ENCODE results near the gene MYL11. TPM values are rescaled to one million over a fixed set of nuclear protein-coding genes. Genes with fewer than 3 reads are reported as not detected.
A peak's percentile ranks its signal among the peaks of the same experiment; 100 is the strongest.

The MYL11 gene
- total RNA-seq, 3 donors from 2014 or later (not counting 1 experiment from before 2014, with no cell fraction given), result 2.9 to 8.0 (median 7.2) TPM

DNA sequence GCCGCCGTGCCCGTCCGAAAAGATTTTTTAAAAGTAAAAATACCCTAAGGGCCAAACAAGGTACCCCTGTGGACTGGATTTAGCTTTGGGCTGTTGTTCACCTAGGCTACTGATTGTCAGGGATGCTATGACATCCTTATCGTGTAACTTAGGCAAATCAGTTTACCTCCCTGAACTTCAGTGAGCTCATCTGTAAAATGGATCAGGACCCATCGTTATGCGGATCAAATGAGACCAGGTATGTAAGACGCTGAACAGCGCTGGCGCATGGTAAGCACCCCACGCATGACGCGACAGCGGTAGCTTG is 32.1 kb downstream of the MYL11 start:
- Mint-ChIP-seq H3K4me1 (peaks cover 16 to 17% of the 10 kb centered on the region in 2 donors), H3K27me3 (ENCODE audit: low read depth in 2 of 2) (peaks cover 0 to 3% of the 10 kb centered on the region in 2 donors), H3K36me3 (no peaks in the 10 kb centered on the region), H3K9me3 (no peaks in the 10 kb centered on the region), H3K27ac (peak overlapping the region; percentile 76 to 85), H3K4me3 (peak overlapping the region; percentile 94)
- no peak for TF ChIP-seq CTCF (IDR thresholded peaks at IDR 0.05)
- Histone ChIP-seq H3K27me3 (ENCODE audit: control insufficient read depth, insufficient read depth, low read length) (peaks cover 3% of the 10 kb centered on the region), H3K9me3 (ENCODE audit: control insufficient read depth, insufficient read depth, low read length) (no peaks in the 10 kb centered on the region), H3K36me3 (ENCODE audit: control insufficient read depth, insufficient read depth, low read length) (no peaks in the 10 kb centered on the region), H3K27ac (ENCODE audit: low read length) (peak overlapping the region; percentile 18), H3K4me1 (ENCODE audit: control insufficient read depth, insufficient read depth, low read length) (peaks cover 24% of the 10 kb centered on the region), H3K4me3 (ENCODE audit: low read length) (peak overlapping the region; percentile 69)
- intact Hi-C loops (cut with micrococcal nuclease), result loop anchor here (10.0 kb wide), 1 partner anchor 342 kb away; the partner anchor contains the start of gene ALDOA
- WGBS (ENCODE audit: insufficient coverage), result 21% methylated on average over 14 of the region's 14 CpGs
- ATAC-seq, result peak in 2 of 3 donors; percentile 15 to 16
- no peak for DNase-seq

GRCh38 chr16:30407102-30407803 is 32.7 kb downstream of the MYL11 start, which contains the start of gene ZNF771:
TSS of gene ZNF771 (plus strand) at chr16:30407606. CDS start at chr16:30408054, 448 bp downstream.
- ATAC-seq, result peak; percentile 90 to 96 (median 92)
- peaks cover 15 to 20% of the 10 kb centered on the region in 2 donors for H3K4me1 Mint-ChIP-seq

GRCh38 chr16:30407804-30408534 is 33.4 kb downstream of the MYL11 start:
- H3K4me3 Mint-ChIP-seq, result peak overlapping the region; percentile 94
- no peaks in the 10 kb centered on the region for H3K36me3 Mint-ChIP-seq
- intact Hi-C loops (cut with micrococcal nuclease), result loop anchor here (10.0 kb wide), 1 partner anchor 343 kb away; the partner anchor contains the start of gene ALDOA
- Histone ChIP-seq H3K27ac (ENCODE audit: low read length) (no peak overlapping the region), H3K4me1 (ENCODE audit: control insufficient read depth, insufficient read depth, low read length) (peaks cover 24% of the 10 kb centered on the region), H3K9me3 (ENCODE audit: control insufficient read depth, insufficient read depth, low read length) (no peaks in the 10 kb centered on the region), H3K36me3 (ENCODE audit: control insufficient read depth, insufficient read depth, low read length) (no peaks in the 10 kb centered on the region), H3K27me3 (ENCODE audit: control insufficient read depth, insufficient read depth, low read length) (peaks cover 3% of the 10 kb centered on the region), H3K4me3 (ENCODE audit: low read length) (peak overlapping the region; percentile 69)
- WGBS (ENCODE audit: insufficient coverage), result 28% methylated on average over 13 of the region's 19 CpGs
- peak in 1 of 2 donors; percentile 30 for DNase-seq
- H3K4me1 Mint-ChIP-seq, result peaks cover 15 to 21% of the 10 kb centered on the region in 2 donors
- ATAC-seq, result no peak
- TF ChIP-seq CTCF (IDR thresholded peaks at IDR 0.05), result no peak
- peaks cover 0 to 2% of the 10 kb centered on the region in 2 donors for H3K27me3 Mint-ChIP-seq (ENCODE audit: low read depth in 2 of 2)
- peak overlapping the region; percentile 38 to 85 for H3K27ac Mint-ChIP-seq
- no peaks in the 10 kb centered on the region for H3K9me3 Mint-ChIP-seq

More at GRCh38 chr16:30407102-30407803, 32.7 kb downstream of the MYL11 start, which contains the start of gene ZNF771:
- H3K4me3 ChIP-seq (ENCODE audit: low read length), result peak within 1 kb of the TSS; percentile 69
- DNase-seq, result peak; percentile 84 to 92
- H3K27me3 ChIP-seq (ENCODE audit: control insufficient read depth, insufficient read depth, low read length), result peaks cover 3% of the 10 kb centered on the region
- under 1% methylated on average over 65 of the region's 65 CpGs for WGBS (ENCODE audit: insufficient coverage)
- Mint-ChIP-seq H3K27me3 (ENCODE audit: low read depth in 2 of 2) (peaks cover 0 to 2% of the 10 kb centered on the region in 2 donors), H3K4me3 (peak within 1 kb of the TSS; percentile 94), H3K9me3 (no peaks in the 10 kb centered on the region), H3K36me3 (no peaks in the 10 kb centered on the region), H3K27ac (peak within 1 kb of the TSS; percentile 76 to 85)
- intact Hi-C loops (cut with micrococcal nuclease), result loop anchor here (10.0 kb wide), 1 partner anchor 342 kb away; the partner anchor contains the start of gene ALDOA
- no peaks in the 10 kb centered on the region for H3K36me3 ChIP-seq (ENCODE audit: control insufficient read depth, insufficient read depth, low read length)
- peaks cover 24% of the 10 kb centered on the region for H3K4me1 ChIP-seq (ENCODE audit: control insufficient read depth, insufficient read depth, low read length)
- TF ChIP-seq CTCF (IDR thresholded peaks at IDR 0.05), result no peak
- H3K9me3 ChIP-seq (ENCODE audit: control insufficient read depth, insufficient read depth, low read length), result no peaks in the 10 kb centered on the region
- H3K27ac ChIP-seq (ENCODE audit: low read length), result peak within 1 kb of the TSS; percentile 18
